GM19240 (cell line): ENCODE measurements around the gene CCDC8.
"Not testable (repeated sequence)": the region's sequence is repeated elsewhere in the genome, so short reads cannot be mapped to it uniquely, and the experiment has no call there.

ENCODE experiments used
- DNase-seq: peaks from one replicate; pipeline ENCODE4 v3.0.0; 2011; ENCODE audit warnings: low spot score; ENCODE audit not compliant: insufficient read length

Gene CCDC8

GRCh38 chr19:46383171-46383815, 30.1 kb downstream of the CCDC8 start:
- DNase-seq, result no peak

GRCh38 chr19:46381756-46382345, 31.5 kb downstream of the CCDC8 start:
- DNase-seq, result no peak

- no peak for DNase-seq
These were observed 32.0 kb downstream of the CCDC8 start for GRCh38 chr19:46381346-46381745.

- no peak for DNase-seq
These were observed 32.7 kb downstream of the CCDC8 start for GRCh38 chr19:46380690-46381089.

- DNase-seq, result no peak
These were observed 35.1 kb downstream of the CCDC8 start for GRCh38 chr19:46378268-46378667.

GRCh38 chr19:46376241-46377153, 36.9 kb downstream of the CCDC8 start:
- DNase-seq, result no peak

- not testable (repeated sequence) for DNase-seq
These were observed 37.8 kb downstream of the CCDC8 start for GRCh38 chr19:46375476-46376067.

- no peak for DNase-seq
These were observed 38.6 kb downstream of the CCDC8 start for GRCh38 chr19:46374536-46375475.

- DNase-seq, result no peak
These were observed 39.6 kb downstream of the CCDC8 start for GRCh38 chr19:46373491-46374359.

GRCh38 chr19:46372901-46373490, 40.4 kb downstream of the CCDC8 start:
- DNase-seq, result no peak

- DNase-seq, result no peak
These were observed 41.9 kb downstream of the CCDC8 start for GRCh38 chr19:46371371-46371901.

GRCh38 chr19:46369817-46370216, 43.5 kb downstream of the CCDC8 start:
- no peak for DNase-seq

GRCh38 chr19:46368116-46368515, 45.2 kb downstream of the CCDC8 start:
- no peak for DNase-seq

- no peak for DNase-seq
These were observed 45.9 kb downstream of the CCDC8 start for GRCh38 chr19:46367426-46367825.

GRCh38 chr19:46366620-46367292, 46.6 kb downstream of the CCDC8 start:
- DNase-seq, result no peak

- no peak for DNase-seq
These were observed 47.8 kb downstream of the CCDC8 start for GRCh38 chr19:46365561-46365960.

GRCh38 chr19:46364359-46364758, 49.0 kb downstream of the CCDC8 start:
- DNase-seq, result no peak

GRCh38 chr19:46361915-46362314, 51.4 kb downstream of the CCDC8 start:
- DNase-seq, result no peak
